Frontal cortex (tissue), 4 donors: ENCODE measurements around the gene GLT6D1. TPM values are rescaled to one million over a fixed set of nuclear protein-coding genes. Genes with fewer than 3 reads are reported as not detected.
"Not testable (repeated sequence)": the region's sequence is repeated elsewhere in the genome, so short reads cannot be mapped to it uniquely, and the experiment has no call there.

Source experiments
- DNase-seq, 2 donors: peaks; one replicate each; pipeline ENCODE4 v3.0.0; 2012; ENCODE audit warnings: low spot score in 2 of 2
- FAIRE-seq: peaks from 2 replicates; lab custom pipeline; 2012; peaks lifted over from hg19 to GRCh38; lab: Jason Lieb, UNC
- total RNA-seq: library from RNA; depleted of rRNA; stranded (reverse); fragments of >200 nt; gene quantifications from one replicate; pipeline ENCODE4 v1.2.3, GENCODE V29; 2014
- donor health status: control.
- donor health status: control.
- donor health status: control.

The GLT6D1 gene
- total RNA-seq, 1 donor from 2014 or later: not detected

GRCh38 chr9:135641047-135641446 is 1.7 kb upstream of the GLT6D1 start:
- DNase-seq (no peak), FAIRE-seq (no peak)

GRCh38 chr9:135636930-135637530 is 2.3 kb downstream of the GLT6D1 start:
- not testable (repeated sequence) for FAIRE-seq, DNase-seq

GRCh38 chr9:135632841-135633240 is 6.5 kb downstream of the GLT6D1 start:
- DNase-seq (no peak), FAIRE-seq (no peak)

GRCh38 chr9:135624282-135624681 is 15.1 kb downstream of the GLT6D1 start:
- no peak for DNase-seq
- no peak for FAIRE-seq

- no peak for FAIRE-seq
Observed at GRCh38 chr9:135622415-135623020, 16.8 kb downstream of the GLT6D1 start.

GRCh38 chr9:135620558-135620957 is 18.8 kb downstream of the GLT6D1 start:
- DNase-seq (no peak), FAIRE-seq (no peak)

More at GRCh38 chr9:135622415-135623020, 16.8 kb downstream of the GLT6D1 start:
- DNase-seq: no peak

GRCh38 chr9:135619599-135619886 is 19.8 kb downstream of the GLT6D1 start:
- FAIRE-seq (no peak), DNase-seq (no peak)

GRCh38 chr9:135618866-135619598 is 20.3 kb downstream of the GLT6D1 start:
- FAIRE-seq: no peak
- no peak for DNase-seq

GRCh38 chr9:135617991-135618411 is 21.3 kb downstream of the GLT6D1 start:
- DNase-seq: no peak
- FAIRE-seq: no peak

GRCh38 chr9:135617538-135617900 is 21.8 kb downstream of the GLT6D1 start:
- no peak for FAIRE-seq
- no peak for DNase-seq

GRCh38 chr9:135616619-135617537 is 22.5 kb downstream of the GLT6D1 start:
- no peak for DNase-seq
- FAIRE-seq: no peak

- DNase-seq: no peak
- no peak for FAIRE-seq
Observed at GRCh38 chr9:135615666-135616618, 23.4 kb downstream of the GLT6D1 start.

GRCh38 chr9:135614821-135615665 is 24.3 kb downstream of the GLT6D1 start:
- no peak for FAIRE-seq

GRCh38 chr9:135613946-135614805 is 25.2 kb downstream of the GLT6D1 start:
- FAIRE-seq: no peak
- no peak for DNase-seq

More at GRCh38 chr9:135614821-135615665, 24.3 kb downstream of the GLT6D1 start:
- no peak for DNase-seq

- DNase-seq: no peak
- no peak for FAIRE-seq
Observed at GRCh38 chr9:135612981-135613910, 26.1 kb downstream of the GLT6D1 start.

- FAIRE-seq (no peak), DNase-seq (no peak)
Observed at GRCh38 chr9:135612437-135612836, 26.9 kb downstream of the GLT6D1 start.
